Caco-2 (cell line): Measurements from ENCODE around the gene EPB41L4B. TPM values are rescaled to one million over a fixed set of nuclear protein-coding genes. Genes with fewer than 3 reads are reported as not detected.

Experiments
- BruUV-seq: library from RNA; stranded (reverse); fragments of 400-500 nt; replicated peaks from 2 replicates; lab custom pipeline; 2021; lab: Mats Ljungman, UMichigan
- CTCF ChIA-PET: fragments of 300-600 bp; sonication (Branson Sonifier 250); formaldehyde crosslinking; loops from one replicate; lab custom pipeline; 2022; ENCODE audit warnings: antibody characterized with exemption; lab: Charles Lee
- POLR2A ChIA-PET: fragments of 300-600 bp; sonication (Branson Sonifier 250); formaldehyde crosslinking; loops from one replicate; lab custom pipeline; 2022; ENCODE audit warnings: antibody characterized with exemption; lab: Charles Lee
- DNase-seq, 2 experiments: peaks; one replicate each; pipeline versions ENCODE4 v3.0.0 to v3.0.0-alpha.2; 2020 to 2022
- H3K27me3 ChIP-seq: replicated peaks from 2 replicates; pipeline ENCODE4 v1.6.0; 2011; ENCODE audit warnings: low read length; ENCODE audit not compliant: control insufficient read depth, insufficient read depth
- H3K36me3 ChIP-seq: 2 replicates; pipeline ENCODE4 v1.5.1; 2011; ENCODE audit warnings: low read length; ENCODE audit not compliant: control insufficient read depth, insufficient read depth
- H3K4me1 ChIP-seq: fragments of 250-450 bp; sonication (Bioruptor Pico); 2 replicates; pipeline ENCODE4 v1.5.1; 2020; ENCODE audit warnings: mild to moderate bottlenecking
- H3K4me3 ChIP-seq: 2 replicates; pipeline ENCODE4 v1.5.1; 2011; ENCODE audit warnings: low read depth, mild to moderate bottlenecking, control low read depth, low read length
- H3K9me3 ChIP-seq: fragments of 250-450 bp; sonication (Bioruptor Pico); 2 replicates; pipeline ENCODE4 v1.5.1; 2020; ENCODE audit warnings: mild to moderate bottlenecking, moderate library complexity
- H3K27ac Mint-ChIP-seq: one replicate; pipeline ENCODE4 v1.8.0; 2022; ENCODE audit warnings: mixed read lengths; ENCODE audit not compliant: unreplicated experiment
- H3K27me3 Mint-ChIP-seq: one replicate; pipeline ENCODE4 v1.8.0; 2022; ENCODE audit warnings: mixed read lengths; ENCODE audit not compliant: insufficient read depth, unreplicated experiment
- H3K36me3 Mint-ChIP-seq: one replicate; pipeline ENCODE4 v1.8.0; 2022; ENCODE audit warnings: mild to moderate bottlenecking, mixed read lengths; ENCODE audit not compliant: insufficient read depth, unreplicated experiment
- H3K4me1 Mint-ChIP-seq: one replicate; pipeline ENCODE4 v1.8.0; 2022; ENCODE audit warnings: low read depth, mixed read lengths; ENCODE audit not compliant: unreplicated experiment
- H3K4me3 Mint-ChIP-seq: one replicate; pipeline ENCODE4 v1.8.0; 2022; ENCODE audit warnings: mild to moderate bottlenecking, moderate library complexity, mixed read lengths; ENCODE audit not compliant: unreplicated experiment
- H3K9me3 Mint-ChIP-seq: one replicate; pipeline ENCODE4 v1.8.0; 2022; ENCODE audit warnings: mixed read lengths; ENCODE audit not compliant: unreplicated experiment
- intact Hi-C: fragments of 100-400 bp; cut with micrococcal nuclease; formaldehyde crosslinking; loops from one replicate; pipeline ENCODE4 v1.10.0; 2022; ENCODE audit not compliant: unreplicated experiment
- total RNA-seq: library from RNA; stranded (reverse); gene quantifications from 2 replicates; pipeline ENCODE4 v1.2.3, GENCODE V29; 2022
- TF ChIP-seq, protein P1 (sequence below), 2 experiments: fragments of 200-600 bp in 1 of 2; IDR thresholded peaks; 1 replicate in 1 of 2; 2 replicates in 1 of 2; pipeline versions ENCODE4 v1.5.1 to v1.8.0; 2011 to 2022; ENCODE audit warnings: antibody characterized with exemption in 1 of 2, control low read depth in 1 of 2, inconsistent platforms in 1 of 2, low read depth in 1 of 2, low read length in 1 of 2, mild to moderate bottlenecking in 1 of 2, moderate library complexity in 1 of 2; ENCODE audit not compliant: insufficient read depth in 1 of 2, severe bottlenecking in 1 of 2, unreplicated experiment in 1 of 2

The EPB41L4B gene
- total RNA-seq, 1 experiment from 2014 or later, result 16.3 TPM

DNA sequence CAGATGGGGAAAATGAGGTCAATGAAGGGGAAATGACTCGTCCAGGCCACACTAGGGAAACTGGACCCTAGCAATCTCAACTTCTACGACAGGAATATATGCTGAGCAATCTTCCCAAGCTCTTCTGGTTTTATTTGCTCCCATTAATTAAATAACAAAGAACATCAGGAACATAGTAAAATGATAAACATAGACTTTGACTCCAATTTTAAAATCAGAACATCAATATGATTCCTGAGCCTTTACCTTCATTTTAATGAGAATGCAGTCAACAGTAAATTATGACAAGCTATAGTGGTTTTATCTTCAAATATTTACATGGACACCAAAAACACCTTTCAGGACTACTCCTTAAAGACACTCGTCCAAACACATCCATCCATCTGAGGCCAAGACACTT is 79.7 kb downstream of the EPB41L4B start:
- no peak for DNase-seq
- H3K4me3 Mint-ChIP-seq, result no peak overlapping the region
- no peaks in the 10 kb centered on the region for H3K9me3 Mint-ChIP-seq
- Histone ChIP-seq H3K36me3 (peaks cover 1% of the 10 kb centered on the region; the same call in 1 of the 2 replicates), H3K27me3 (no peaks in the 10 kb centered on the region), H3K9me3 (no peaks in the 10 kb centered on the region), H3K4me3 (no peak overlapping the region), H3K4me1 (no peaks in the 10 kb centered on the region)
- H3K4me1 Mint-ChIP-seq, result no peaks in the 10 kb centered on the region
- intact Hi-C loops, result loop anchor here (10.0 kb wide), 1 partner anchor 284 kb away; no protein-coding TSS in a partner anchor
- no TSS peak for BruUV-seq
- H3K36me3 Mint-ChIP-seq, result peaks cover 2% of the 10 kb centered on the region
- H3K27me3 Mint-ChIP-seq, result no peaks in the 10 kb centered on the region
- ChIA-PET POLR2A (no interaction called here), CTCF (no interaction called here)
- TF ChIP-seq, protein P1, sequence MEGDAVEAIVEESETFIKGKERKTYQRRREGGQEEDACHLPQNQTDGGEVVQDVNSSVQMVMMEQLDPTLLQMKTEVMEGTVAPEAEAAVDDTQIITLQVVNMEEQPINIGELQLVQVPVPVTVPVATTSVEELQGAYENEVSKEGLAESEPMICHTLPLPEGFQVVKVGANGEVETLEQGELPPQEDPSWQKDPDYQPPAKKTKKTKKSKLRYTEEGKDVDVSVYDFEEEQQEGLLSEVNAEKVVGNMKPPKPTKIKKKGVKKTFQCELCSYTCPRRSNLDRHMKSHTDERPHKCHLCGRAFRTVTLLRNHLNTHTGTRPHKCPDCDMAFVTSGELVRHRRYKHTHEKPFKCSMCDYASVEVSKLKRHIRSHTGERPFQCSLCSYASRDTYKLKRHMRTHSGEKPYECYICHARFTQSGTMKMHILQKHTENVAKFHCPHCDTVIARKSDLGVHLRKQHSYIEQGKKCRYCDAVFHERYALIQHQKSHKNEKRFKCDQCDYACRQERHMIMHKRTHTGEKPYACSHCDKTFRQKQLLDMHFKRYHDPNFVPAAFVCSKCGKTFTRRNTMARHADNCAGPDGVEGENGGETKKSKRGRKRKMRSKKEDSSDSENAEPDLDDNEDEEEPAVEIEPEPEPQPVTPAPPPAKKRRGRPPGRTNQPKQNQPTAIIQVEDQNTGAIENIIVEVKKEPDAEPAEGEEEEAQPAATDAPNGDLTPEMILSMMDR (IDR thresholded peaks at IDR 0.05; ENCODE audit: insufficient read depth in 1 of 2, low read depth in 1 of 2, low read length in 1 of 2, severe bottlenecking in 1 of 2, unreplicated experiment in 1 of 2), result no peak
- no peak overlapping the region for H3K27ac Mint-ChIP-seq

DNA sequence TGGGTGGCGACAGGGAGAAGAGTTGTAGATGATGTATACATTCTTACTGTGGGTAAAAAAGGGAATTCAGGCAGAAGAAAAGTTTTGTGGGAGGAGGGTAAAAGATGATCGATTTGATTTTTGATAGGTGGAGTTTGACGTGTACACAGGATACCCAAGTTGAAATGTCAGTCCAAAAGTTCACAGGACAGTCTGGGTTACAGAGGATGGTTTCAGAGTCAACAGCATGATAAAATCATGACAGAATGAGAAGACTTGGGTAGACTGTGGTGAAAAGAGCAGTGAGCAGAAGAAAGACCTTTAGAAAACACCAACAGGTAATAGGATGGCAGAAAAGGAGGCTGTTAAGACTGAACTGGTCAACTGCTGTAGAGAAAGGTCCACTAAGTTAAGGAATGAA is 81.6 kb downstream of the EPB41L4B start:
- Histone ChIP-seq H3K9me3 (no peaks in the 10 kb centered on the region), H3K27me3 (no peaks in the 10 kb centered on the region), H3K4me3 (no peak overlapping the region), H3K4me1 (no peaks in the 10 kb centered on the region), H3K36me3 (peaks cover 1% of the 10 kb centered on the region; the same call in 1 of the 2 replicates)
- Mint-ChIP-seq H3K27ac (no peak overlapping the region), H3K4me3 (no peak overlapping the region), H3K36me3 (no peaks in the 10 kb centered on the region), H3K4me1 (no peaks in the 10 kb centered on the region), H3K27me3 (no peaks in the 10 kb centered on the region), H3K9me3 (no peaks in the 10 kb centered on the region)
- BruUV-seq, result no TSS peak
- ChIA-PET CTCF (no interaction called here), POLR2A (no interaction called here)
- no peak for DNase-seq
- intact Hi-C loops, result no loop called here
- TF ChIP-seq, protein P1 (IDR thresholded peaks at IDR 0.05; ENCODE audit: insufficient read depth in 1 of 2, low read depth in 1 of 2, low read length in 1 of 2, severe bottlenecking in 1 of 2, unreplicated experiment in 1 of 2), result no peak

DNA sequence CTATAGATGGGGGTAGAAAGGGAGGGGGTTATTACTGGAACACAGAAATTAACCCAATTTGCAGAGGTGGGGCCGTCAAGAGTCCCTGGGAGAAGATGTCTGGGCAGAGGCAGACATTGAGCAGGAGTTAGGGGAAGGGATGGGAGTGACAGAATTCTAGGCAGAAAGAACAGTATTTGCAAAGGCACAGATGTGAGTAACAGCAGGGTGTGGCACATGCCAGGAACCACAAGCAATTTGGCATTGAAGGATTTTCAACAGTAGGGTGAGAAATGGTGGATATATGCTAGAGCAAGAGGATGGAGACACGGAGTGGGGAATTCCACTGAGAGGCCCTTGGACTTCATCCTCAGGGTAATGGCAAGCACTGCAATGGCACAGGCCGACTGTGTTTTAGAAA is 82.2 kb downstream of the EPB41L4B start:
- no peaks in the 10 kb centered on the region for H3K4me1 ChIP-seq
- DNase-seq, result no peak
- Mint-ChIP-seq H3K4me1 (no peaks in the 10 kb centered on the region), H3K9me3 (no peaks in the 10 kb centered on the region), H3K4me3 (no peak overlapping the region), H3K27ac (no peak overlapping the region), H3K27me3 (no peaks in the 10 kb centered on the region), H3K36me3 (no peaks in the 10 kb centered on the region)
- no peak overlapping the region for H3K4me3 ChIP-seq
- BruUV-seq, result no TSS peak
- TF ChIP-seq, protein P1 (IDR thresholded peaks at IDR 0.05; ENCODE audit: insufficient read depth in 1 of 2, low read depth in 1 of 2, low read length in 1 of 2, severe bottlenecking in 1 of 2, unreplicated experiment in 1 of 2), result no peak
- H3K27me3 ChIP-seq, result no peaks in the 10 kb centered on the region
- ChIA-PET CTCF (interaction anchor here (0.6 kb wide), 1 partner anchor 64 kb away, joined by 3 read pairs; no protein-coding TSS in a partner anchor), POLR2A (no interaction called here)
- no peaks in the 10 kb centered on the region for H3K9me3 ChIP-seq
- intact Hi-C loops, result no loop called here
- H3K36me3 ChIP-seq, result peaks cover 1% of the 10 kb centered on the region; the same call in 1 of the 2 replicates
